SK-N-SH (cell line): Measurements from ENCODE around the gene NHS. TPM values are rescaled to one million over a fixed set of nuclear protein-coding genes. Genes with fewer than 3 reads are reported as not detected.

ENCODE experiments used
- CTCF ChIA-PET: fragments of 300-600, 350-600 bp; formaldehyde crosslinking; extraction: SDS; loops from one replicate; lab custom pipeline; 2021; lab: Yijun Ruan, JAX
- POLR2A ChIA-PET: fragments of 350-600 bp; sonication (Branson Sonifier 250); formaldehyde crosslinking; extraction: SDS; loops from one replicate; lab custom pipeline; 2020; ENCODE audit warnings: antibody characterized with exemption, inconsistent platforms; lab: Yijun Ruan, JAX
- DNase-seq: peaks from one replicate; pipeline ENCODE4 v3.0.0; 2012
- H2AFZ ChIP-seq: fragments of 200-600 bp; sonication (generic); 2 replicates; pipeline ENCODE4 v1.8.1; 2016; ENCODE audit warnings: antibody characterized with exemption, mild to moderate bottlenecking, low read depth
- H3F3A ChIP-seq: fragments of 200-600 bp; sonication (generic); replicated peaks from 2 replicates; pipeline ENCODE3; 2016; ENCODE audit warnings: antibody characterized with exemption, mild to moderate bottlenecking; ENCODE audit not compliant: insufficient read depth
- H3K27ac ChIP-seq, 2 experiments: fragments of 200-500 bp in 1 of 2; fragments of 200-600 bp in 1 of 2; sonication (Bioruptor generic) in 1 of 2; sonication (generic), shearing (Covaris generic) in 1 of 2; 2 replicates each; pipeline versions ENCODE4 v1.5.1 to v1.6.1; 2014 to 2016; ENCODE audit warnings: low read depth in 2 of 2, inconsistent platforms in 1 of 2, low read length in 1 of 2, mild to moderate bottlenecking in 1 of 2, mixed read lengths in 1 of 2
- H3K27me3 ChIP-seq: fragments of 200-600 bp; sonication (generic), shearing (Covaris generic); 2 replicates; pipeline ENCODE4 v1.6.1; 2016; ENCODE audit warnings: mixed run types; ENCODE audit not compliant: insufficient read depth
- H3K36me3 ChIP-seq, 2 experiments: fragments of 200-500 bp in 1 of 2; fragments of 200-600 bp in 1 of 2; sonication (Bioruptor generic) in 1 of 2; sonication (generic) in 1 of 2; replicated peaks in 1 of 2; 2 replicates each; pipeline versions ENCODE3 to v1.5.1; 2014 to 2016; ENCODE audit warnings: low read length in 1 of 2, mild to moderate bottlenecking in 1 of 2; ENCODE audit not compliant: insufficient read depth in 2 of 2, control insufficient read depth in 1 of 2
- H3K4me1 ChIP-seq, 2 experiments: fragments of 200-500 bp in 1 of 2; fragments of 200-600 bp in 1 of 2; sonication (Bioruptor generic) in 1 of 2; sonication (generic), shearing (Covaris generic) in 1 of 2; 2 replicates each; pipeline versions ENCODE4 v1.5.1 to v1.6.1; 2014 to 2016; ENCODE audit warnings: low read depth in 1 of 2, low read length in 1 of 2, mixed run types in 1 of 2; ENCODE audit not compliant: insufficient read depth in 2 of 2, control insufficient read depth in 1 of 2
- H3K4me2 ChIP-seq: fragments of 200-600 bp; sonication (generic), shearing (Covaris generic); 2 replicates; pipeline ENCODE4 v1.6.1; 2017; ENCODE audit warnings: mixed run types
- H3K4me3 ChIP-seq, 2 experiments: fragments of 200-500 bp in 1 of 2; fragments of 200-600 bp in 1 of 2; sonication (Bioruptor generic) in 1 of 2; sonication (generic), shearing (Covaris generic) in 1 of 2; 2 replicates each; pipeline versions ENCODE4 v1.5.1 to v1.8.1; 2014 to 2016; ENCODE audit warnings: low read depth in 2 of 2, inconsistent platforms in 1 of 2, low read length in 1 of 2, mild to moderate bottlenecking in 1 of 2, mixed read lengths in 1 of 2, moderate library complexity in 1 of 2
- H3K79me2 ChIP-seq: fragments of 200-600 bp; sonication (generic); 2 replicates; pipeline ENCODE4 v1.8.1; 2017; ENCODE audit warnings: mild to moderate bottlenecking; ENCODE audit not compliant: insufficient read depth
- H3K9ac ChIP-seq: fragments of 200-600 bp; sonication (generic); 2 replicates; pipeline ENCODE4 v1.6.1; 2017; ENCODE audit warnings: mixed run types
- H3K9me2 ChIP-seq: fragments of 200-600 bp; sonication (generic); 2 replicates; pipeline ENCODE4 v1.6.1; 2017; ENCODE audit warnings: mixed run types
- H3K9me3 ChIP-seq: fragments of 200-600 bp; sonication (generic); 2 replicates; pipeline ENCODE4 v1.6.1; 2017; ENCODE audit warnings: mixed run types, mild to moderate bottlenecking, moderate library complexity
- H4K20me1 ChIP-seq: fragments of 200-600 bp; sonication (generic); 2 replicates; pipeline ENCODE4 v1.6.1; 2017; ENCODE audit warnings: mild to moderate bottlenecking, mixed run types; ENCODE audit not compliant: insufficient read depth
- EP300 ChIP-seq, 2 experiments: IDR thresholded peaks; 2 replicates each; pipeline versions ENCODE4 v1.4.0 to v1.6.1; 2012; ENCODE audit warnings: borderline replicate concordance in 1 of 2, low read depth in 1 of 2, low read length in 1 of 2
- EZH2phosphoT487 ChIP-seq: fragments of 200-600 bp; sonication (generic); IDR thresholded peaks from 2 replicates; pipeline ENCODE4 v1.6.1; 2017; ENCODE audit warnings: low read depth, mixed run types, mild to moderate bottlenecking, antibody characterized with exemption, moderate library complexity, borderline replicate concordance
- GABPA ChIP-seq: IDR thresholded peaks from 2 replicates; pipeline ENCODE4 v1.4.0; 2012; ENCODE audit warnings: low read depth, mild to moderate bottlenecking
- GATA2 ChIP-seq: sonication (generic); formaldehyde crosslinking; IDR thresholded peaks from 2 replicates; pipeline ENCODE4 v1.5.0; 2020; ENCODE audit warnings: mild to moderate bottlenecking, missing genetic modification reagents
- JUND ChIP-seq: IDR thresholded peaks from 2 replicates; pipeline ENCODE4 v1.4.0; 2012
- MEF2A ChIP-seq: IDR thresholded peaks from 2 replicates; pipeline ENCODE4 v1.4.0; 2012; ENCODE audit warnings: low read depth, borderline replicate concordance
- MXI1 ChIP-seq: IDR thresholded peaks from 2 replicates; pipeline ENCODE4 v1.6.1; 2012; ENCODE audit warnings: mild to moderate bottlenecking, low read depth, low read length, improper control_type of control experiment
- RAD21 ChIP-seq: IDR thresholded peaks from 2 replicates; pipeline ENCODE4 v1.6.1; 2012; ENCODE audit warnings: mild to moderate bottlenecking, low read length
- RCOR1 ChIP-seq: fragments of 150-350 bp; IDR thresholded peaks from 2 replicates; pipeline ENCODE4 v1.6.1; 2017; ENCODE audit warnings: antibody characterized with exemption, low read length
- RXRA ChIP-seq: IDR thresholded peaks from 2 replicates; pipeline ENCODE4 v1.4.0; 2012; ENCODE audit warnings: low read depth, mild to moderate bottlenecking, borderline replicate concordance
- SIN3A ChIP-seq: IDR thresholded peaks from 2 replicates; pipeline ENCODE4 v1.6.1; 2012; ENCODE audit warnings: low read depth, mild to moderate bottlenecking, low read length, moderate library complexity, borderline replicate concordance
- YY1 ChIP-seq: IDR thresholded peaks from 2 replicates; pipeline ENCODE4 v1.4.0; 2012; ENCODE audit warnings: low read depth, mild to moderate bottlenecking
- WGBS: methylation state at CpG from one replicate; pipeline ENCODE4 v1.1.6; 2017; ENCODE audit warnings: low lambda C conversion rate; 5-methylcytosine and 5-hydroxymethylcytosine counted together
- polyA plus RNA-seq, 3 experiments: library from polyadenylated mRNA; depleted of rRNA; stranded (reverse); fragments of >200 nt; gene quantifications; 2 replicates each; pipeline ENCODE4 v1.2.3, GENCODE V29; 2012
- TF ChIP-seq, protein P1 (sequence below): fragments of 150-350 bp; IDR thresholded peaks from 2 replicates; pipeline ENCODE4 v1.6.1; 2017; ENCODE audit warnings: antibody characterized with exemption, low read length, low read depth, borderline replicate concordance
- TF ChIP-seq, protein P2 (sequence below): IDR thresholded peaks from 2 replicates; pipeline ENCODE4 v1.6.1; 2012; ENCODE audit warnings: mild to moderate bottlenecking, low read depth, low read length, moderate library complexity
- TF ChIP-seq, protein P3 (sequence below): IDR thresholded peaks from 2 replicates; pipeline ENCODE4 v1.4.0; 2012; ENCODE audit warnings: low read depth, borderline replicate concordance

Gene NHS
- polyA plus RNA-seq, 1 of the 3 experiments (the other 2 are of a cell fraction): 1.0 TPM

DNA sequence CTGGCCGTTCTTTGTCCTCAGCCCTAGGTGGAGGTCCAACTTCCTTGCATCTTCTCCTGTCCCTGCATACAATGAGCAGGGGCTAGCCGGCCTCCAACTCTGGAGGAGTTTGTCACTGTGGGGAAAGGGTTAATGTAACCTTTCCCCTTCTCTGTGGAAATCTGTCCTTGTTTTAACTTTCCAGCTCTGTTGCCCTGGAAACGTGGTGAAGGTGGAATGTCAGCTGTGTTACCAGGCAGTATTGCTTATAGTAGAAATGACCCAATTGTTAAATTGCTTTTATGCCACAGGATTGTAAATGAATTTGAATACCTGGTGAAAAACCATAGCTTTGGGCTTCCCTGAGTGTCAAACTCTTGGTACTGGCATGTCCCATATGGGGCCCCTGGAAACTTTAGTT lies 230.7 kb downstream of the NHS start:
- no peaks in the 10 kb centered on the region for H3K9me2 ChIP-seq
- WGBS: 45% methylated on average over 3 of the region's 3 CpGs
- H3K9ac ChIP-seq: no peak overlapping the region
- no peak overlapping the region for H3K4me2 ChIP-seq
- H3K36me3 ChIP-seq: no peaks in the 10 kb centered on the region
- no peaks in the 10 kb centered on the region for H3K27me3 ChIP-seq
- no peaks in the 10 kb centered on the region for H4K20me1 ChIP-seq
- H3F3A ChIP-seq: no peaks in the 10 kb centered on the region
- H3K27ac ChIP-seq: no peak overlapping the region
- ChIA-PET POLR2A (no interaction called here), CTCF (interaction anchor here (0.9 to 2.4 kb wide), 4 partner anchors 13 to 363 kb away, joined by 3 to 16 read pairs (median 4); no protein-coding TSS in a partner anchor)
- DNase-seq: no peak
- no peaks in the 10 kb centered on the region; a peak in 1 of 4 replicates for H3K4me1 ChIP-seq
- H3K9me3 ChIP-seq: no peaks in the 10 kb centered on the region
- H3K79me2 ChIP-seq: no peaks in the 10 kb centered on the region
- H3K4me3 ChIP-seq: no peak overlapping the region
- no peak for TF ChIP-seq EZH2phosphoT487
- TF ChIP-seq EP300 (IDR thresholded peaks at IDR 0.05; ENCODE audit: borderline replicate concordance in 1 of 2, low read depth in 1 of 2, low read length in 1 of 2): no peak
- no peak for TF ChIP-seq SIN3A
- TF ChIP-seq MXI1: no peak
- TF ChIP-seq, protein P1, sequence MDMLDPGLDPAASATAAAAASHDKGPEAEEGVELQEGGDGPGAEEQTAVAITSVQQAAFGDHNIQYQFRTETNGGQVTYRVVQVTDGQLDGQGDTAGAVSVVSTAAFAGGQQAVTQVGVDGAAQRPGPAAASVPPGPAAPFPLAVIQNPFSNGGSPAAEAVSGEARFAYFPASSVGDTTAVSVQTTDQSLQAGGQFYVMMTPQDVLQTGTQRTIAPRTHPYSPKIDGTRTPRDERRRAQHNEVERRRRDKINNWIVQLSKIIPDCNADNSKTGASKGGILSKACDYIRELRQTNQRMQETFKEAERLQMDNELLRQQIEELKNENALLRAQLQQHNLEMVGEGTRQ: no peak
- TF ChIP-seq, protein P2, sequence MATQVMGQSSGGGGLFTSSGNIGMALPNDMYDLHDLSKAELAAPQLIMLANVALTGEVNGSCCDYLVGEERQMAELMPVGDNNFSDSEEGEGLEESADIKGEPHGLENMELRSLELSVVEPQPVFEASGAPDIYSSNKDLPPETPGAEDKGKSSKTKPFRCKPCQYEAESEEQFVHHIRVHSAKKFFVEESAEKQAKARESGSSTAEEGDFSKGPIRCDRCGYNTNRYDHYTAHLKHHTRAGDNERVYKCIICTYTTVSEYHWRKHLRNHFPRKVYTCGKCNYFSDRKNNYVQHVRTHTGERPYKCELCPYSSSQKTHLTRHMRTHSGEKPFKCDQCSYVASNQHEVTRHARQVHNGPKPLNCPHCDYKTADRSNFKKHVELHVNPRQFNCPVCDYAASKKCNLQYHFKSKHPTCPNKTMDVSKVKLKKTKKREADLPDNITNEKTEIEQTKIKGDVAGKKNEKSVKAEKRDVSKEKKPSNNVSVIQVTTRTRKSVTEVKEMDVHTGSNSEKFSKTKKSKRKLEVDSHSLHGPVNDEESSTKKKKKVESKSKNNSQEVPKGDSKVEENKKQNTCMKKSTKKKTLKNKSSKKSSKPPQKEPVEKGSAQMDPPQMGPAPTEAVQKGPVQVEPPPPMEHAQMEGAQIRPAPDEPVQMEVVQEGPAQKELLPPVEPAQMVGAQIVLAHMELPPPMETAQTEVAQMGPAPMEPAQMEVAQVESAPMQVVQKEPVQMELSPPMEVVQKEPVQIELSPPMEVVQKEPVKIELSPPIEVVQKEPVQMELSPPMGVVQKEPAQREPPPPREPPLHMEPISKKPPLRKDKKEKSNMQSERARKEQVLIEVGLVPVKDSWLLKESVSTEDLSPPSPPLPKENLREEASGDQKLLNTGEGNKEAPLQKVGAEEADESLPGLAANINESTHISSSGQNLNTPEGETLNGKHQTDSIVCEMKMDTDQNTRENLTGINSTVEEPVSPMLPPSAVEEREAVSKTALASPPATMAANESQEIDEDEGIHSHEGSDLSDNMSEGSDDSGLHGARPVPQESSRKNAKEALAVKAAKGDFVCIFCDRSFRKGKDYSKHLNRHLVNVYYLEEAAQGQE: no peak
- no peak for TF ChIP-seq GATA2 (CRISPR knock-in tag)
- TF ChIP-seq JUND: no peak
- H2AFZ ChIP-seq: no peak overlapping the region

DNA sequence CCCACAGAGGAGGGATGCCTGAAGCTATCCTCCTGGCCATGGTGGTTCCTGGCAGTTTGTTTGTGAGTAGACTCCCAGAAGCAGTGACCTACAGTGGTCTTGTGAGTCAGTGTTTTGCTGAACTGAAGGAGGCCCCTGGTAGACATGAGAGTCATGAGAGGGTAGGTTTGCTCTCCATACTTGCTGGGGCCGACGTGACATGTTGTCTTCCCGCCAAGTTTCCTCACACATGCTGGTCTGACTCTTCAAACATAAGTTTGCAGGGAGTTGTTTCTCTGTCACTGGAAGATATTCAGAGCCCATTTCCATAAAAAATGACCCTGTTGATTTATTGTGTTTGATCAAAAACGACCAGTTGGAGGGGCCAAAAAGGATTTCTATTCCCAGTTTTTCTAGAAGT lies 231.2 kb downstream of the NHS start:
- no peak for DNase-seq
- Histone ChIP-seq H2AFZ (no peak overlapping the region), H3K4me1 (peaks cover 0 to 2% of the 10 kb centered on the region in 2 experiments; a peak in 1 of 4 replicates), H3K36me3 (no peaks in the 10 kb centered on the region), H3K79me2 (no peaks in the 10 kb centered on the region), H4K20me1 (no peaks in the 10 kb centered on the region), H3K4me2 (no peak overlapping the region), H3K9me3 (no peaks in the 10 kb centered on the region), H3K4me3 (no peak overlapping the region), H3F3A (peaks cover 4% of the 10 kb centered on the region), H3K27me3 (no peaks in the 10 kb centered on the region), H3K27ac (no peak overlapping the region), H3K9me2 (no peaks in the 10 kb centered on the region), H3K9ac (no peak overlapping the region)
- ChIA-PET POLR2A (no interaction called here), CTCF (interaction anchor here (1.1 to 1.2 kb wide), 2 partner anchors 13 to 15 kb away, joined by 3 to 5 read pairs; no protein-coding TSS in a partner anchor)
- 68% methylated on average over 4 of the region's 4 CpGs for WGBS
- TF ChIP-seq RCOR1 (no peak), EP300 (IDR thresholded peaks at IDR 0.05; ENCODE audit: borderline replicate concordance in 1 of 2, low read depth in 1 of 2, low read length in 1 of 2) (no peak), RAD21 (no peak), YY1 (no peak), RXRA (no peak), GABPA (no peak), MEF2A (no peak), JUND (no peak)
- TF ChIP-seq, protein P3, sequence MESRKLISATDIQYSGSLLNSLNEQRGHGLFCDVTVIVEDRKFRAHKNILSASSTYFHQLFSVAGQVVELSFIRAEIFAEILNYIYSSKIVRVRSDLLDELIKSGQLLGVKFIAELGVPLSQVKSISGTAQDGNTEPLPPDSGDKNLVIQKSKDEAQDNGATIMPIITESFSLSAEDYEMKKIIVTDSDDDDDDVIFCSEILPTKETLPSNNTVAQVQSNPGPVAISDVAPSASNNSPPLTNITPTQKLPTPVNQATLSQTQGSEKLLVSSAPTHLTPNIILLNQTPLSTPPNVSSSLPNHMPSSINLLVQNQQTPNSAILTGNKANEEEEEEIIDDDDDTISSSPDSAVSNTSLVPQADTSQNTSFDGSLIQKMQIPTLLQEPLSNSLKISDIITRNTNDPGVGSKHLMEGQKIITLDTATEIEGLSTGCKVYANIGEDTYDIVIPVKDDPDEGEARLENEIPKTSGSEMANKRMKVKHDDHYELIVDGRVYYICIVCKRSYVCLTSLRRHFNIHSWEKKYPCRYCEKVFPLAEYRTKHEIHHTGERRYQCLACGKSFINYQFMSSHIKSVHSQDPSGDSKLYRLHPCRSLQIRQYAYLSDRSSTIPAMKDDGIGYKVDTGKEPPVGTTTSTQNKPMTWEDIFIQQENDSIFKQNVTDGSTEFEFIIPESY: no peak
